HEK293 (cell line): ENCODE measurements around the gene TUBD1.

Experiments used
- CTCF ChIP-seq: fragments of 450-650 bp; formaldehyde crosslinking; IDR thresholded peaks from 2 replicates; pipeline ENCODE4 v1.5.1; 2016; ENCODE audit warnings: missing biosample characterization, missing genetic modification characterization
- RBAK ChIP-seq: fragments of 450-650 bp; formaldehyde crosslinking; IDR thresholded peaks from 2 replicates; pipeline ENCODE4 v1.5.1; 2016; ENCODE audit warnings: missing biosample characterization, missing genetic modification characterization
- YY1 ChIP-seq: fragments of 450-650 bp; formaldehyde crosslinking; IDR thresholded peaks from 2 replicates; pipeline ENCODE4 v1.5.1; 2018; ENCODE audit warnings: missing biosample characterization, missing genetic modification characterization
- ZBTB1 ChIP-seq: fragments of 450-650 bp; formaldehyde crosslinking; IDR thresholded peaks from 2 replicates; pipeline ENCODE4 v1.5.1; 2016; ENCODE audit warnings: missing biosample characterization, missing genetic modification characterization

- TF ChIP-seq CTCF (tag by site-specific recombination) (no peak), RBAK (no peak), ZBTB1 (no peak), YY1 (tag by site-specific recombination) (no peak)
Observed at GRCh38 chr17:59848778-59849177, 44.0 kb downstream of the TUBD1 start.
